ENCODE measurements around the gene ERVH48-1. TPM values are rescaled to one million over a fixed set of nuclear protein-coding genes. Genes with fewer than 3 reads are reported as not detected.

The ERVH48-1 gene
- total and polyA plus RNA-seq, 4 donors = 0.03 to 0.19 TPM; not detected in 2

DNA sequence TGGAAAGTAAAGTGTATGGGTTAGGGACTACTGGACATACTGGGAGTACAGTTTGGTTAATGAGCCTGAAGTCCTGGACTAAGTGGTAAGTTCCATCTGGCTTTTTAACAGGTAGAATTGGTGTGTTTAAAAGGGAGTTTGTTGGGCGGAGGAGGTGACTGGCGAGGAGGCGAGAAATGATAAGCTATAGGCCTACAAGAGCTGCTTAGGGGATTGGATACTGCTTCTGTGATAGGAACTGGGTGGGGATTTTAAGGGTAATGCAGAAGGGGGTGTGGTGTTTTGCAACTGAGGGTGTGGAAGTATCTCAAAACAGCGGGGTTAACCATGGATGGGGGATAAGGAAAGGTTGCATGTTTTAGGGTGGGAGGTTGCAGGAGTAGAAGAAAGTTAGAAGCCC lies 3.5 kb downstream of the ERVH48-1 start:
- Histone ChIP-seq H3K4me1 (ENCODE audit: control insufficient read depth in 4 of 4, insufficient read depth in 4 of 4, low read length in 3 of 4) (peaks cover 0 to 9% (median 2%) of the 10 kb centered on the region in 4 donors), H3K4me3 (ENCODE audit: low read depth in 1 of 3, low read length in 3 of 3) (no peak overlapping the region), H3K27me3 (ENCODE audit: control insufficient read depth in 4 of 4, insufficient read depth in 4 of 4, low read length in 3 of 4) (no peaks in the 10 kb centered on the region), H3K27ac (ENCODE audit: low read depth in 1 of 2, low read length in 2 of 2) (no peak overlapping the region), H3K36me3 (ENCODE audit: control insufficient read depth in 4 of 4, insufficient read depth in 3 of 4, low read depth in 1 of 4, low read length in 3 of 4) (no peaks in the 10 kb centered on the region), H3K9ac (ENCODE audit: low read depth in 1 of 2, low read length in 2 of 2) (no peak overlapping the region), H3K9me3 (ENCODE audit: control insufficient read depth in 4 of 4, low read length in 3 of 4) (no peaks in the 10 kb centered on the region)
- WGBS = 85% methylated on average over 4 of the region's 4 CpGs
- peak; percentile 41 for DNase-seq (ENCODE audit: low spot score)
- TF ChIP-seq, protein P1, sequence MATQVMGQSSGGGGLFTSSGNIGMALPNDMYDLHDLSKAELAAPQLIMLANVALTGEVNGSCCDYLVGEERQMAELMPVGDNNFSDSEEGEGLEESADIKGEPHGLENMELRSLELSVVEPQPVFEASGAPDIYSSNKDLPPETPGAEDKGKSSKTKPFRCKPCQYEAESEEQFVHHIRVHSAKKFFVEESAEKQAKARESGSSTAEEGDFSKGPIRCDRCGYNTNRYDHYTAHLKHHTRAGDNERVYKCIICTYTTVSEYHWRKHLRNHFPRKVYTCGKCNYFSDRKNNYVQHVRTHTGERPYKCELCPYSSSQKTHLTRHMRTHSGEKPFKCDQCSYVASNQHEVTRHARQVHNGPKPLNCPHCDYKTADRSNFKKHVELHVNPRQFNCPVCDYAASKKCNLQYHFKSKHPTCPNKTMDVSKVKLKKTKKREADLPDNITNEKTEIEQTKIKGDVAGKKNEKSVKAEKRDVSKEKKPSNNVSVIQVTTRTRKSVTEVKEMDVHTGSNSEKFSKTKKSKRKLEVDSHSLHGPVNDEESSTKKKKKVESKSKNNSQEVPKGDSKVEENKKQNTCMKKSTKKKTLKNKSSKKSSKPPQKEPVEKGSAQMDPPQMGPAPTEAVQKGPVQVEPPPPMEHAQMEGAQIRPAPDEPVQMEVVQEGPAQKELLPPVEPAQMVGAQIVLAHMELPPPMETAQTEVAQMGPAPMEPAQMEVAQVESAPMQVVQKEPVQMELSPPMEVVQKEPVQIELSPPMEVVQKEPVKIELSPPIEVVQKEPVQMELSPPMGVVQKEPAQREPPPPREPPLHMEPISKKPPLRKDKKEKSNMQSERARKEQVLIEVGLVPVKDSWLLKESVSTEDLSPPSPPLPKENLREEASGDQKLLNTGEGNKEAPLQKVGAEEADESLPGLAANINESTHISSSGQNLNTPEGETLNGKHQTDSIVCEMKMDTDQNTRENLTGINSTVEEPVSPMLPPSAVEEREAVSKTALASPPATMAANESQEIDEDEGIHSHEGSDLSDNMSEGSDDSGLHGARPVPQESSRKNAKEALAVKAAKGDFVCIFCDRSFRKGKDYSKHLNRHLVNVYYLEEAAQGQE (IDR thresholded peaks at IDR 0.05) = no peak

DNA sequence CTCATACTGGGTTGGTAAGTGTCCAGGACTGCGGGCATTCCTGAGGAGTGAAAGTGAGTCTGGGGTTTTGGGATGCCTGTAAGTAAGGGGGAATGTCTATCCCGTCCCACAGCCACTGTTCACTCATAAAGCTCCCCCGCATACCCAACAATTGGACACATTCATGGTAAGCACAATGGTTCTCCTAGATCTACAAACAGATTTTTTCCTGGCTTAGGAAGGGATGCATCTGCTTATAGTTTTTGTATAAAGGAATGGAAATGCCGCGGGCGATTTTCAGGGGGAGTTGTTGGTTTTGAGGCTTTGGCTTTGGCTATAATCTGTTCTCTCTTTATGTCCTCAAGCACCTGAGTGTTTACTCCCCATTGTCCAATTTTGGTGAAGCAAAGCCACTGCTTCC lies 7.1 kb downstream of the ERVH48-1 start:
- Histone ChIP-seq H3K36me3 (ENCODE audit: control insufficient read depth in 4 of 4, insufficient read depth in 3 of 4, low read depth in 1 of 4, low read length in 3 of 4) (peaks cover 0 to under 1% (median 0%) of the 10 kb centered on the region in 4 donors), H3K4me3 (ENCODE audit: low read depth in 1 of 3, low read length in 3 of 3) (no peak overlapping the region), H3K27ac (ENCODE audit: low read depth in 1 of 2, low read length in 2 of 2) (no peak overlapping the region), H3K9ac (ENCODE audit: low read depth in 1 of 2, low read length in 2 of 2) (no peak overlapping the region), H3K9me3 (ENCODE audit: control insufficient read depth in 4 of 4, low read length in 3 of 4) (no peaks in the 10 kb centered on the region), H3K4me1 (ENCODE audit: control insufficient read depth in 4 of 4, insufficient read depth in 4 of 4, low read length in 3 of 4) (no peaks in the 10 kb centered on the region), H3K27me3 (ENCODE audit: control insufficient read depth in 4 of 4, insufficient read depth in 4 of 4, low read length in 3 of 4) (no peaks in the 10 kb centered on the region)
- DNase-seq (ENCODE audit: low spot score) = no peak
- TF ChIP-seq RAD21 (IDR thresholded peaks at IDR 0.05) (no peak), YY1 (IDR thresholded peaks at IDR 0.05) (no peak), SP1 (IDR thresholded peaks at IDR 0.05) (no peak)
- TF ChIP-seq, protein P2, sequence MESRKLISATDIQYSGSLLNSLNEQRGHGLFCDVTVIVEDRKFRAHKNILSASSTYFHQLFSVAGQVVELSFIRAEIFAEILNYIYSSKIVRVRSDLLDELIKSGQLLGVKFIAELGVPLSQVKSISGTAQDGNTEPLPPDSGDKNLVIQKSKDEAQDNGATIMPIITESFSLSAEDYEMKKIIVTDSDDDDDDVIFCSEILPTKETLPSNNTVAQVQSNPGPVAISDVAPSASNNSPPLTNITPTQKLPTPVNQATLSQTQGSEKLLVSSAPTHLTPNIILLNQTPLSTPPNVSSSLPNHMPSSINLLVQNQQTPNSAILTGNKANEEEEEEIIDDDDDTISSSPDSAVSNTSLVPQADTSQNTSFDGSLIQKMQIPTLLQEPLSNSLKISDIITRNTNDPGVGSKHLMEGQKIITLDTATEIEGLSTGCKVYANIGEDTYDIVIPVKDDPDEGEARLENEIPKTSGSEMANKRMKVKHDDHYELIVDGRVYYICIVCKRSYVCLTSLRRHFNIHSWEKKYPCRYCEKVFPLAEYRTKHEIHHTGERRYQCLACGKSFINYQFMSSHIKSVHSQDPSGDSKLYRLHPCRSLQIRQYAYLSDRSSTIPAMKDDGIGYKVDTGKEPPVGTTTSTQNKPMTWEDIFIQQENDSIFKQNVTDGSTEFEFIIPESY (IDR thresholded peaks at IDR 0.05) = no peak
- WGBS = 97% methylated on average over 6 of the region's 6 CpGs

DNA sequence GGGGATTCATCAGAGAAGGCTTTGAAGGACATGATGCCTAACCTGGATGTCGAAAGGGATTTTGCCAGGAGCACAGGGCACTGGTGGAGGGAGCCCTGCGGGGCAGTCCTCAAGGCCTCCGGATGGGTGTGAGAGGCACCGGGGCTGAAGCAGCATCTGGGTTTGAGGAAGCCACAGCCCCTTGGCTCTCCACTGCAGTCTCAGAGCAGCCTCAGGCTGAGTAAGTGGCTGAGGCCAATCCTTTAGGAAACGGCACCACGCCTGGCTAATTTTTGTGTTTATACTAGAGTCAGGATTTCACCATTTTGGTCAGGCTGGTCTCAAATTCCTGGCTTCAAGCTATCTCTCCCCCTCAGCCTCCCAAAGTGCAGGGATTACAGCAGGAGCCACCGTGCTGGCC lies 12.0 kb downstream of the ERVH48-1 start:
- Histone ChIP-seq H3K4me3 (ENCODE audit: low read depth in 1 of 3, low read length in 3 of 3) (no peak overlapping the region), H3K9me3 (ENCODE audit: control insufficient read depth in 4 of 4, low read length in 3 of 4) (no peaks in the 10 kb centered on the region), H3K4me1 (ENCODE audit: control insufficient read depth in 4 of 4, insufficient read depth in 4 of 4, low read length in 3 of 4) (no peaks in the 10 kb centered on the region), H3K9ac (ENCODE audit: low read depth in 1 of 2, low read length in 2 of 2) (no peak overlapping the region), H3K36me3 (ENCODE audit: control insufficient read depth in 4 of 4, insufficient read depth in 3 of 4, low read depth in 1 of 4, low read length in 3 of 4) (peaks cover 5 to 31% (median 20%) of the 10 kb centered on the region in 4 donors), H3K27me3 (ENCODE audit: control insufficient read depth in 4 of 4, insufficient read depth in 4 of 4, low read length in 3 of 4) (no peaks in the 10 kb centered on the region), H3K27ac (ENCODE audit: low read depth in 1 of 2, low read length in 2 of 2) (no peak overlapping the region)
- no peak for DNase-seq (ENCODE audit: low spot score)
- WGBS = 86% methylated on average over 7 of the region's 7 CpGs
- TF ChIP-seq, protein P1 (IDR thresholded peaks at IDR 0.05) = no peak
- TF ChIP-seq, protein P2 (IDR thresholded peaks at IDR 0.05) = no peak
- TF ChIP-seq, protein P3, sequence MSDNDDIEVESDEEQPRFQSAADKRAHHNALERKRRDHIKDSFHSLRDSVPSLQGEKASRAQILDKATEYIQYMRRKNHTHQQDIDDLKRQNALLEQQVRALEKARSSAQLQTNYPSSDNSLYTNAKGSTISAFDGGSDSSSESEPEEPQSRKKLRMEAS (IDR thresholded peaks at IDR 0.05) = no peak
- TF ChIP-seq GABPA (IDR thresholded peaks at IDR 0.05 in 1 of 2, conservative IDR thresholded peaks at IDR 0.05 in 1 of 2) (no peak), TAF1 (conservative IDR thresholded peaks at IDR 0.05) (no peak), JUND (IDR thresholded peaks at IDR 0.05) (no peak), RAD21 (IDR thresholded peaks at IDR 0.05) (no peak), NR2F2 (IDR thresholded peaks at IDR 0.05) (no peak), FOXA1 (IDR thresholded peaks at IDR 0.05) (no peak), HNF4G (IDR thresholded peaks at IDR 0.05) (no peak), YY1 (IDR thresholded peaks at IDR 0.05) (no peak), FOXA2 (IDR thresholded peaks at IDR 0.05) (no peak), RXRA (IDR thresholded peaks at IDR 0.05) (no peak)
- TF ChIP-seq, protein P4, sequence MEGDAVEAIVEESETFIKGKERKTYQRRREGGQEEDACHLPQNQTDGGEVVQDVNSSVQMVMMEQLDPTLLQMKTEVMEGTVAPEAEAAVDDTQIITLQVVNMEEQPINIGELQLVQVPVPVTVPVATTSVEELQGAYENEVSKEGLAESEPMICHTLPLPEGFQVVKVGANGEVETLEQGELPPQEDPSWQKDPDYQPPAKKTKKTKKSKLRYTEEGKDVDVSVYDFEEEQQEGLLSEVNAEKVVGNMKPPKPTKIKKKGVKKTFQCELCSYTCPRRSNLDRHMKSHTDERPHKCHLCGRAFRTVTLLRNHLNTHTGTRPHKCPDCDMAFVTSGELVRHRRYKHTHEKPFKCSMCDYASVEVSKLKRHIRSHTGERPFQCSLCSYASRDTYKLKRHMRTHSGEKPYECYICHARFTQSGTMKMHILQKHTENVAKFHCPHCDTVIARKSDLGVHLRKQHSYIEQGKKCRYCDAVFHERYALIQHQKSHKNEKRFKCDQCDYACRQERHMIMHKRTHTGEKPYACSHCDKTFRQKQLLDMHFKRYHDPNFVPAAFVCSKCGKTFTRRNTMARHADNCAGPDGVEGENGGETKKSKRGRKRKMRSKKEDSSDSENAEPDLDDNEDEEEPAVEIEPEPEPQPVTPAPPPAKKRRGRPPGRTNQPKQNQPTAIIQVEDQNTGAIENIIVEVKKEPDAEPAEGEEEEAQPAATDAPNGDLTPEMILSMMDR (IDR thresholded peaks at IDR 0.05; ENCODE audit: low read depth, low read length, missing input control) = no peak

All from liver (tissue), 9 donors.